Cerebellar cortex (tissue), 1 donor: Measurements from ENCODE around the gene KMT2E.
A peak's percentile ranks its signal among the peaks of the same experiment; 100 is the strongest.
"Not testable (repeated sequence)": the region's sequence is repeated elsewhere in the genome, so short reads cannot be mapped to it uniquely, and the experiment has no call there.

Experiments
- DNase-seq: peaks from one replicate; pipeline ENCODE4 v3.0.0-alpha.2; 2015; ENCODE audit warnings: low spot score

Gene KMT2E

DNA sequence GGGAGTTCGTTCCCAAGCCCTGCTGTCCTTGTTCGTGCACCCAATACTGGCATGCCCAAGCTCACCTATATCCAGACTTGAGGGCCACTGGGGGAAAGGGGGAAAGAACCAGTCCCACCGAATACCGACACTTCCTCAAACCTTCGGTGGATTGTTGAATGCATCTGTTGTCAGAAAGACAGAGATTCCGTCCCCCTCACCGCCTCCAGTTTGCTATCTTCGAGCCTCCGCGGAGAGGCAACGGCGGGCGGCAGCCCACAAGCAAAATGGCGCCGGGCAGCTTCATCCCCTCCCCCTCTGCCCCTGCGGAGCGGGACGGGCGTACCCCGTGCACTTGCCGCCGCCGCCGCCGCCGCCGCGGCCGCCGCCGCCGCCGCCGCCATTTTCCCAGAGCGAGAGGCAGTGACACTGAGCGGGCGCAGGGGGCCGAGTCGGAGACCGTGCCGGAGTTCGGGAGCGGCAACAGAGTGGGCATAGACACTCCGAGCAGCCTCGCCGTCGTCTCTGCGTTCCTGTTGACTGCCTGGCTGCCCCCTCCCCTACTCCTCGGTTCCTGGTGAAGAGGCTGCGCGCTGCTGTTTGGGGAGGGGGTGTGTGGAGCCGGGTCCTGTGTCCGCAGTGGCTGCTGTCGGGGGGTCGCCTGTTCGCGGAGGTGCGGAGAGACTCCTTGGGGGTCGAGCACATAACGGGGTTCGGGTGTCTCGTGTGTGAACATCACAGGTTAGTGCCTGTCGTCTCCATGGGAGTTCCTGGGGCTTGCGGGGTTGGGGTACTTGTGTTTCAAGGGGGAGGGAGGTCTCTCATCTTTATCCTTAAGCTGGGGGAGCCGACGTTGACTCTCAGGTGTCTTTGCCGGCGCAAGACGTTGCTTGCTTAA is at the start of gene KMT2E:
Gene KMT2E, plus strand, starts transcription at position 390 of the 877 bp plus-strand sequence. CDS start 26,748 bp downstream, outside the sequence.
- peak; percentile 82 for DNase-seq

GRCh38 chr7:104964626-104965236 is 49.3 kb upstream of the KMT2E start:
- DNase-seq: no peak

DNA sequence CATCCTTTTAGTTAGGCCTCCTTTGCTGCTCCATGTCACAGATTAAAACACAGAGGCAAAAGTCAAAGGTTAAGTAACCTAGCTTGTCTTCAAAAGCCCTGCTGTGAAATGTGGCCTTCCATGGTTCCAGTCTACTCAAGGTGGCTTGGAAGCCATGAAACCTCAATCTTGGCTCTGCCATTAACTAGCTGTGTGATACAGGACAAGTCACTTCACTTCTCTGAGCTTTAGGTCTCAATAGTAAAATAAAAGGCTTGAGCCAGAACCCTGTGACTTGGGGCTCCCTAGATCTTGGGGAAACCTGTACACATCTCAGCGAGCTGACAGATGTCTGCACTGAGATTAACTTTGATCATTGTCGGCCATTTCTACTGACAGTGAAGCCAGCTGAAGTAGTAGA is 48.0 kb upstream of the KMT2E start:
- no peak for DNase-seq

GRCh38 chr7:104967088-104967487 is 46.9 kb upstream of the KMT2E start:
- no peak for DNase-seq

- no peak for DNase-seq
Measured at GRCh38 chr7:104967595-104967994, 46.4 kb upstream of the KMT2E start.

DNA sequence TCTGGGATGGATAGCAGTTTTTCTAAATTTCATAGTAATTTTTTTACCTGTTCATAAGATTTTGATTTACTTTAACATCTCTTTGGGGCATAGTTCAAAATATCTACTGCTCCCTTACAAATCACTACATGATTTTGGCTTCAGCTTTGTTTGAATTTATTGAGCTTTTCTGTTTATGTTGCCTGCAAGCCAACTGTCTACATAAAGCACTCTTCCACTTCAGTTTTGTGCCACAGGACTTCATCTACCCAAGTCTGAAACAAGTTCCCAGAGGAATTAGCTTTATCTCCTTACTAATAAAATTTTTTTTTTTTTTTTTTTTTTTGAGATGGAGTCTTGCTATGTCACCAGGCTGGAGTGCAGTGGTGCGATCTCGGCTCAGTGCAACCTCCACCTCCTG is 45.4 kb upstream of the KMT2E start:
- no peak for DNase-seq

- no peak for DNase-seq
Measured at GRCh38 chr7:104969183-104969582, 44.8 kb upstream of the KMT2E start.

DNA sequence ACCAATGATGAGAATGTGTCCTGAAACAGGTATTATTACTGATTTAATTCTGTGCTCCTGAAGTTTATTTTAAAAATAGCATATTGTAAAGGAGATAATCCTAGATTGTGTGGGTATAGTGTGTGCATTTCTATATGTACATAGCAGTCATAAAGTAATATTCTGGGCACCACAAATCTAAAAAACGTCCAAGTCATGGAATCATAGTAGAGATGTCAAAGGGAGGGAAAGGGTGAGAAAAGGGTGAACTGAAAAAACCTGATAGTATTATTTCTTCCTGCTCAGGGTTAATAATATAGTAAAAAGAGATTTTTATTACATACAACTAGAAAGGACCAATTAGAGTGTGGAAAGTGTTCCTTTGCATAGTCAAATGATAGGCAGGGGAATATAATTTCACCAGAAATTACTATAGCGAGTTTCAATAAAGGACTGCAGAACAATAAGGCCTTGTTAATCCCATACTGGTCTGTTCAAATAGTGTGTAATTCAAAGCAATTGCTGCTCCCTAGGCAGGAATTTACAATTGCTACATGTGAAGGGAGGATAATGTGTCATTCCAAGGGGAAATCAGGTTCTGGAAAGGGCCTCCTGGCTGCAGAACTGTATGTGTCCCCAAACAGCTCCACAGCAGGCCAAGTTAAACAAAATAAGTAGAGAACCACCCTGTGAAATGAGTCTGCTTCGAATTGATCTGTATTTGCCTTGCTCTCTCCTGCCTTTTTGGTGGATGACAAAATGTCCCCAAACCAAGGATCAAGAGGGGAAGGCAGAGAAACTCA is 42.5 kb upstream of the KMT2E start:
- no peak for DNase-seq

- no peak for DNase-seq
Measured at GRCh38 chr7:104972500-104972899, 41.5 kb upstream of the KMT2E start.

DNA sequence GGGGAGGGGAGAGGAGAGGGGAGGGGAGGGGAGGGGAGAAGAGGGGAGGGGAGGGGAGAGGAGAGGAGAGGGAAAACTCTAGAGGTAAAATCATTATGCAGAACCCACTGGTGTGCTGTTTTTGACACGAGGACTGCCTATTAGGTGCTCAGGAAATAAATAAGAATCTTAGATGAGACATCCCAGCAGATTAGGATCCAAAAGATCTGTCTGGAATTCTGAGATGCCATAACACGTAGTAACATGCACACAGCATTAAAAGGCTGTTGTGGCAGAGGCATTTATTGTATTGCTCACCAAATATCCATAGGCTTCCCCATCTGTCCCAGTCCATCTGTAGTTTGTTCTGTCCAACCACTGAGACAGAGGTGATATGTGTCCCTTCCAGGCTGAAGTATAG is 40.8 kb upstream of the KMT2E start:
- no peak for DNase-seq

GRCh38 chr7:104973909-104974415 is 40.0 kb upstream of the KMT2E start:
- no peak for DNase-seq

DNA sequence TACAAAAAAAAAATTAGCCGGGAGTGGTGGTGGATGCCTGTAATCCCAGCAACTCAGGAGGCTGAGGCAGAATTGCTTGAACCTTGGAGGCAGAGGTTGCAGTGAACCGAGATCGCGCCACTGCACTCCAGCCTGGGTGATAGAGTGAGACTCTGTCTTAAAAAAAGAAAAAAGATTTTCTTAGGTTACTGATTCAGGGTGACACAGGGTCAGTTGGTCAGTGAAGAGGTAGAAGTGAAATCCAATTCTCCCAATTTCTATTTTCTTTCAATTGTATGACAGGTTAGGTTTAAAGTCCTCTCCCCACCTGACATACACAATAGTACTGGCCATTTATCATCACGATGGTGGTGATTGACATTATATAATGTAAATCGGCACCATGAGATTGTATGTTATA is 38.5 kb upstream of the KMT2E start:
- DNase-seq: not testable (repeated sequence)

- no peak for DNase-seq
Measured at GRCh38 chr7:104976966-104977636, 36.9 kb upstream of the KMT2E start.

- no peak for DNase-seq
Measured at GRCh38 chr7:104978460-104978859, 35.5 kb upstream of the KMT2E start.

DNA sequence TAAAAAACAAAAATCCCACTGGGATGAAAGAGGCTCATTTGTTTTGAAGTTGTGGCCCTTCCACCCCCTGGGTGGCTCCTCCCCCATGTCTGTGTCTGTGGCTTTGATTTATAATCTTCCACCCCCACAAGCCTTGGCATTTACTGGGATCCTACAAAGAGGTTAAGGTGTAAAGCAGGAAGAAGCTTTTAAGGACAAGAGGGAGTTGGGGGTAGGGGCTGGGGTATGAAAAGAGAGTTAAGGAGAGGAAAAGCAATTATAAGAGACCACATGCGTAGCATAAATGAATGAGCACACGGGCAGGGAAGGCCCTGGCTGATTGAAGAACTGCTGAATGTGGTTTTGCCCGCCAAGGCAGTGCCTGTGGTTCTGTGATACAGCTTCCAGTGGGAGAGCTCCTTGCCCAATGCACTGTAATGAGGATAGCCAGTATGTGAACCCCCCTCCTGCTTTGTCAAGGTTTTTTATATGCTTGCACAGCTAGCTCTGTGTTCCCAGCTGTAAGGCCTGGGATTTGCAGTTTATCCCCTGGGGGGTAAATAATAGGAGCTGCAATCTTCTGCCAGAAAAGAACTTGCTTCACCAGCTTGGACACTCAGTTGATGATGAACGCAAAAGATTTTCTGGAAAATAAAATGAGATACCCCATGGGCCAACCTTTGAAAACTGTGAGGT is 34.7 kb upstream of the KMT2E start:
- DNase-seq: no peak

DNA sequence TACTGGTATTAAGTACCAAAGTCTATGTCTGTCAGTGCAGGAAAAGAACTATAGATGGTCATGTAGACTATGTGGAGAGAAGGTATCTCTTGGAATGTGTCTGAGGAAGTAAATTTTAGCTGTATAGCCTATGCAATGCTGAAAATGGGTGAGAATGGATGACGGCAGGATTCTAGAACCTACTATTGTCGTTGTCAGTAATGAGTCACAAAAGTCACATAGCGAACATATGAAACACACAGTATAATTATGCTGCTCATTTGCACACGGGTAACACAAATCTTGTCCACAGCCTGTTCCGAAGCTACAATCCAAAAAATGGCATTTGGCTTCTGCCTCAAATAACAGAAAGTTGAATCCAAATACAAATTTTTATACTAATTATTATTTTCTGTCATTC is 33.6 kb upstream of the KMT2E start:
- DNase-seq: no peak

- peak; percentile 71 for DNase-seq
Measured at GRCh38 chr7:104980841-104981671, 32.9 kb upstream of the KMT2E start.

DNA sequence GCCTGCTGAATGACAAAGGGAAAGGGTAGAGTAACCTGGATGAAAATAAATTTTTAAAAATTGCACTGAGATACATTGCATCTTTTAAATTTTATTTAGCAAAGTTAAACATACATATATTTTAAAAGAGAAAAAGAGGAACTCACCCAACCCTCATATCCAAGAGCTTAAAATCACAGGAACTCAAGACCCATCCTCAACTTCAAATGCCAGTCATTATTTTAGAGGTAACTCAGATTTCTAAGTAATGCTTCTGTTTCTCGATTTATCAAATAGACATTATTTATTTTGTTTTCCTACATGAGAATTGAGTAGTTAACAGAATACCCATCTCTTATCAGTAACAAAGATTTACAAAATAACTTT is 32.4 kb upstream of the KMT2E start:
- no peak for DNase-seq

DNA sequence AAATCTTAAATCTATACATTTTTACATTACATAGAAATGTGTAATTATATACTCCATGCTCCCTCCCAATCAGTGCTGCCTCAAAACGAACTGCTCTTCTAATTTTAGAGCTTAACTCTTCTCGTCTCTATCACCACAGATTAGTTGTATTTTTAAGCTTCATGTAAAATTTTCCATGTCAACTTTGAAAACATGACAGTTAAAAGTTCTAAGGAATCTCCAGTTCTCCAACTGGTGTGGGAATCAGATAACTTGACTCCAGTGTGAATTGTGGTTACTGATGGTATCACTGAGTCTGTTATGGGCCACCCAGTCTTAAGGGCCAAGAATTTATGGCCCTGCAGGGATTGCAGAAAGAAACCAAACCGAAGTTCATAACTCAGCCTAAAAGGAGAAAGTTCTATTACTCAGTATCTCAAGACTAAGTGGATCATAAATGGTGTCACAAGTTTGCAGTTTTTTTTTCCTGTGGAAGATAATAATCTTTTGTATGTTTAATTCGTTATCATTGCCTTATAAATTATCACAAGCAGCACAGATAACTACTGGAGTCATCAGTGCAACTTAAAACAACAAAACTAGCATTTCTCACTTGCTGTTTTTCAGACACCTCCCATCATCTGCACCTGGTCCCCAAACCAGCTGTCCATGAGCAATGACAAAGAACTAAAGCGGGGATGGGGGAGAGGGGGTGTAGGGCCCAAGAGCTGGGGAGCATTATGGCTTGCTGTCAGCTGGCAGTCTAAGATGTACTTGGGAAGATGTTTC is 31.5 kb upstream of the KMT2E start:
- no peak for DNase-seq

GRCh38 chr7:104983076-104983577 is 30.9 kb upstream of the KMT2E start:
- peak; percentile 49 for DNase-seq
